Peyer's patch (tissue), 4 donors: Measurements from ENCODE around the gene SDHA.
"Not testable (repeated sequence)": the region's sequence is repeated elsewhere in the genome, so short reads cannot be mapped to it uniquely, and the experiment has no call there.

Experiments used
- POLR2A ChIP-seq, 2 donors: fragments of 450-650 bp; IDR thresholded peaks; one replicate each; pipeline ENCODE4 v1.5.1; 2017; ENCODE audit warnings: antibody characterized with exemption in 2 of 2, mild to moderate bottlenecking in 2 of 2, moderate library complexity in 2 of 2
- TF ChIP-seq, protein P1 (sequence below), 6 experiments: fragments of 450-650 bp in 4 of 6; fragments of 200-600 bp in 2 of 6; sonication (generic) in 1 of 6; IDR thresholded peaks; one replicate each; pipeline ENCODE4 v1.5.1; 2017 to 2019; ENCODE audit warnings: antibody characterized with exemption in 6 of 6, mild to moderate bottlenecking in 3 of 6, moderate library complexity in 1 of 6

- not testable (repeated sequence) for TF ChIP-seq POLR2A (IDR thresholded peaks at IDR 0.05)
- TF ChIP-seq, protein P1, sequence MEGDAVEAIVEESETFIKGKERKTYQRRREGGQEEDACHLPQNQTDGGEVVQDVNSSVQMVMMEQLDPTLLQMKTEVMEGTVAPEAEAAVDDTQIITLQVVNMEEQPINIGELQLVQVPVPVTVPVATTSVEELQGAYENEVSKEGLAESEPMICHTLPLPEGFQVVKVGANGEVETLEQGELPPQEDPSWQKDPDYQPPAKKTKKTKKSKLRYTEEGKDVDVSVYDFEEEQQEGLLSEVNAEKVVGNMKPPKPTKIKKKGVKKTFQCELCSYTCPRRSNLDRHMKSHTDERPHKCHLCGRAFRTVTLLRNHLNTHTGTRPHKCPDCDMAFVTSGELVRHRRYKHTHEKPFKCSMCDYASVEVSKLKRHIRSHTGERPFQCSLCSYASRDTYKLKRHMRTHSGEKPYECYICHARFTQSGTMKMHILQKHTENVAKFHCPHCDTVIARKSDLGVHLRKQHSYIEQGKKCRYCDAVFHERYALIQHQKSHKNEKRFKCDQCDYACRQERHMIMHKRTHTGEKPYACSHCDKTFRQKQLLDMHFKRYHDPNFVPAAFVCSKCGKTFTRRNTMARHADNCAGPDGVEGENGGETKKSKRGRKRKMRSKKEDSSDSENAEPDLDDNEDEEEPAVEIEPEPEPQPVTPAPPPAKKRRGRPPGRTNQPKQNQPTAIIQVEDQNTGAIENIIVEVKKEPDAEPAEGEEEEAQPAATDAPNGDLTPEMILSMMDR (IDR thresholded peaks at IDR 0.05), result peak in 1 of 6 experiments; percentile 13
Observed at GRCh38 chr5:197031-197430, 21.1 kb upstream of the SDHA start.
